HCT116 (cell line): ENCODE results near the gene KRT77. TPM values are rescaled to one million over a fixed set of nuclear protein-coding genes. Genes with fewer than 3 reads are reported as not detected.

Source experiments
- ATAC-seq: fragments of 200-7000 bp; cut with Tn5 transposase; 2 replicates; pipeline ENCODE4 v1.9.1; 2020; ENCODE audit warnings: mild to moderate bottlenecking, moderate library complexity
- BruUV-seq: library from RNA; stranded (reverse); fragments of 400-500 nt; replicated peaks from 2 replicates; lab custom pipeline; 2021; lab: Mats Ljungman, UMichigan
- CTCF ChIA-PET: fragments of 300-600 bp; sonication (Branson Sonifier 250); formaldehyde crosslinking; loops from one replicate; lab custom pipeline; 2021; ENCODE audit warnings: antibody characterized with exemption; lab: Charles Lee
- POLR2A ChIA-PET: fragments of 300-600, 350-600 bp; sonication (Branson Sonifier 250); formaldehyde crosslinking; loops from one replicate; lab custom pipeline; 2021; ENCODE audit warnings: antibody characterized with exemption; lab: Charles Lee
- RAD21 ChIA-PET, 2 experiments: fragments of 300-600 bp; sonication (Branson Sonifier 250); formaldehyde crosslinking; loops; one replicate each; lab custom pipeline; 2023; ENCODE audit warnings: low total read pairs in 2 of 2; ENCODE audit not compliant: uncharacterized antibody in 2 of 2, unreplicated experiment in 2 of 2, low non-redundant PET in 1 of 2; lab: Charles Lee
- DNase-seq: peaks from one replicate; pipeline ENCODE4 v3.0.0-alpha.2; 2010; ENCODE audit warnings: low read depth, low spot score
- H2AFZ ChIP-seq: fragments of 200-600 bp; shearing (Covaris generic), sonication (generic); 2 replicates; pipeline ENCODE4 v1.6.1; 2017; ENCODE audit warnings: low read depth, mixed run types, mixed read lengths, antibody characterized with exemption, low read length; ENCODE audit not compliant: poor library complexity, severe bottlenecking
- H3K27ac ChIP-seq: 2 replicates; pipeline ENCODE4 v1.5.1; 2012; ENCODE audit warnings: low read depth, low read length
- H3K27me3 ChIP-seq: fragments of 200-600 bp; sonication (generic); 2 replicates; pipeline ENCODE4 v1.6.1; 2016; ENCODE audit warnings: mixed run types, low read length, mixed read lengths; ENCODE audit not compliant: insufficient read depth
- H3K36me3 ChIP-seq, 2 experiments: fragments of 200-500 bp in 1 of 2; fragments of 200-600 bp in 1 of 2; sonication (Bioruptor generic) in 1 of 2; sonication (generic) in 1 of 2; 2 replicates each; pipeline versions ENCODE4 v1.5.1 to v1.6.1; 2014 to 2016; ENCODE audit warnings: low read length in 2 of 2, inconsistent platforms in 1 of 2, mixed read lengths in 1 of 2, mixed run types in 1 of 2; ENCODE audit not compliant: insufficient read depth in 2 of 2, control insufficient read depth in 1 of 2
- H3K4me1 ChIP-seq, 2 experiments: fragments of 200-600 bp in 1 of 2; sonication (generic) in 1 of 2; 2 replicates each; pipeline versions ENCODE4 v1.5.1 to v1.6.1; 2012 to 2017; ENCODE audit warnings: low read length in 2 of 2, inconsistent platforms in 1 of 2, mild to moderate bottlenecking in 1 of 2, mixed read lengths in 1 of 2, mixed run types in 1 of 2, moderate library complexity in 1 of 2; ENCODE audit not compliant: insufficient read depth in 2 of 2, control insufficient read depth in 1 of 2
- H3K4me2 ChIP-seq: fragments of 200-600 bp; sonication (generic); 2 replicates; pipeline ENCODE4 v1.6.1; 2017; ENCODE audit warnings: mixed run types, low read length, mixed read lengths
- H3K4me3 ChIP-seq, 2 experiments: fragments of 200-600 bp in 1 of 2; sonication (generic) in 1 of 2; replicated peaks in 1 of 2; 2 replicates each; pipeline ENCODE4 v1.5.1; 2011 to 2016; ENCODE audit warnings: low read length in 2 of 2, control low read depth in 1 of 2, low read depth in 1 of 2, mild to moderate bottlenecking in 1 of 2, mixed read lengths in 1 of 2, mixed run types in 1 of 2
- H3K79me2 ChIP-seq: fragments of 200-600 bp; sonication (generic); 2 replicates; pipeline ENCODE4 v1.6.1; 2017; ENCODE audit warnings: mild to moderate bottlenecking, mixed run types, low read length, moderate library complexity, mixed read lengths; ENCODE audit not compliant: insufficient read depth
- H3K9ac ChIP-seq: fragments of 200-600 bp; sonication (generic); 2 replicates; pipeline ENCODE4 v1.6.1; 2016; ENCODE audit warnings: low read length, mixed read lengths
- H3K9me2 ChIP-seq: fragments of 200-600 bp; sonication (generic), shearing (Covaris generic); 2 replicates; pipeline ENCODE4 v1.6.1; 2017; ENCODE audit warnings: mixed run types, mild to moderate bottlenecking, moderate library complexity; ENCODE audit not compliant: insufficient read depth
- H3K9me3 ChIP-seq, 2 experiments: fragments of 200-500 bp in 1 of 2; fragments of 200-600 bp in 1 of 2; sonication (Bioruptor generic) in 1 of 2; sonication (generic) in 1 of 2; 2 replicates each; pipeline ENCODE4 v1.6.1; 2014 to 2017; ENCODE audit warnings: low read length in 2 of 2, mixed read lengths in 2 of 2, inconsistent platforms in 1 of 2, low read depth in 1 of 2, mild to moderate bottlenecking in 1 of 2, mixed run types in 1 of 2, moderate library complexity in 1 of 2; ENCODE audit not compliant: control insufficient read depth in 1 of 2, insufficient read depth in 1 of 2
- H4K20me1 ChIP-seq: fragments of 200-600 bp; sonication (generic), shearing (Covaris generic); 2 replicates; pipeline ENCODE4 v1.6.1; 2017; ENCODE audit warnings: mixed run types, mild to moderate bottlenecking, moderate library complexity; ENCODE audit not compliant: insufficient read depth
- CBX3 ChIP-seq: IDR thresholded peaks from 2 replicates; pipeline ENCODE4 v1.6.1; 2012; ENCODE audit warnings: low read depth
- CEBPB ChIP-seq: IDR thresholded peaks from 2 replicates; pipeline ENCODE4 v1.6.1; 2012; ENCODE audit warnings: low read depth
- EGR1 ChIP-seq: IDR thresholded peaks from 2 replicates; pipeline ENCODE4 v1.6.1; 2012; ENCODE audit warnings: low read depth
- EZH2 ChIP-seq: fragments of 200-600 bp; sonication (generic); IDR thresholded peaks from 2 replicates; pipeline ENCODE4 v1.6.1; 2017; ENCODE audit warnings: antibody characterized with exemption, mixed run types
- FOSL1 ChIP-seq: IDR thresholded peaks from 2 replicates; pipeline ENCODE4 v1.6.1; 2012; ENCODE audit warnings: low read depth
- JUND ChIP-seq: IDR thresholded peaks from 2 replicates; pipeline ENCODE4 v1.6.1; 2012
- POLR2AphosphoS5 ChIP-seq: IDR thresholded peaks from 2 replicates; pipeline ENCODE4 v1.6.1; 2011; ENCODE audit warnings: mild to moderate bottlenecking, low read depth, low read length, moderate library complexity
- TCF7L2 ChIP-seq: IDR thresholded peaks from 2 replicates; pipeline ENCODE4 v1.7.0; 2011; ENCODE audit warnings: borderline replicate concordance, inconsistent platforms; ENCODE audit not compliant: insufficient read depth, insufficient read length; ENCODE audit errors: extremely low read depth
- ZNF274 ChIP-seq: fragments of 200-500 bp; sonication (Bioruptor generic); IDR thresholded peaks from 2 replicates; pipeline ENCODE4 v1.6.1; 2014; ENCODE audit warnings: mild to moderate bottlenecking, low read depth, low read length, inconsistent platforms
- intact Hi-C: fragments of 100-400 bp; cut with micrococcal nuclease; formaldehyde crosslinking; loops from 2 replicates; pipeline ENCODE4 v1.10.0; 2022
- total RNA-seq: library from RNA; stranded (reverse); gene quantifications from one replicate; pipeline ENCODE4 v1.2.1, GENCODE V29; 2021; ENCODE audit not compliant: unreplicated experiment
- TF ChIP-seq, protein P1 (sequence below): IDR thresholded peaks from 2 replicates; pipeline ENCODE4 v1.6.1; 2012
- TF ChIP-seq, protein P2 (sequence below): IDR thresholded peaks from 2 replicates; pipeline ENCODE4 v1.6.1; 2011; ENCODE audit warnings: mild to moderate bottlenecking, low read length, moderate library complexity; ENCODE audit not compliant: insufficient replicate concordance; ENCODE audit errors: extremely low read depth
- TF ChIP-seq, protein P3 (sequence below): IDR thresholded peaks from 2 replicates; pipeline ENCODE4 v1.6.1; 2012
- TF ChIP-seq, protein P4 (sequence below): IDR thresholded peaks from 2 replicates; pipeline ENCODE4 v1.6.1; 2012; ENCODE audit warnings: low read depth

KRT77 gene
- total RNA-seq, 1 experiment from 2014 or later: not detected

DNA sequence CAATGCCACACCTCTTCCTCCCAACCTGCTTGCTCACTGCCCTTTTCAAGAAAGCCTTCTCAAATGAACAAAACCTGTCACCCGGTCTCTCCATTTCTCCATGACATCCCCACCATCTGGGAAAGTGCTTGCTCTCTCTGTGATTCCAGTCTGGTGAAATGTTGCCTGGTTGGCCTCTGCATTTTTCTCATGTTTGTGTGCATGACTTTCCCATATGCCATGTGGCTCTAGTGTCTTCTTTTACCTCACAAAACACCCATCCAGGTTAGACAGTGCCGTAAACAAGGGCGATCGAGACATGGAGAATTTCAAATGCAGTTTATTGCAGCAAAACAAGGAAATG is 28.9 kb downstream of the KRT77 start (continued):
- TF ChIP-seq CBX3 (no peak), TCF7L2 (no peak)
- TF ChIP-seq, protein P1, sequence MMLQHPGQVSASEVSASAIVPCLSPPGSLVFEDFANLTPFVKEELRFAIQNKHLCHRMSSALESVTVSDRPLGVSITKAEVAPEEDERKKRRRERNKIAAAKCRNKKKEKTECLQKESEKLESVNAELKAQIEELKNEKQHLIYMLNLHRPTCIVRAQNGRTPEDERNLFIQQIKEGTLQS: no peak

DNA sequence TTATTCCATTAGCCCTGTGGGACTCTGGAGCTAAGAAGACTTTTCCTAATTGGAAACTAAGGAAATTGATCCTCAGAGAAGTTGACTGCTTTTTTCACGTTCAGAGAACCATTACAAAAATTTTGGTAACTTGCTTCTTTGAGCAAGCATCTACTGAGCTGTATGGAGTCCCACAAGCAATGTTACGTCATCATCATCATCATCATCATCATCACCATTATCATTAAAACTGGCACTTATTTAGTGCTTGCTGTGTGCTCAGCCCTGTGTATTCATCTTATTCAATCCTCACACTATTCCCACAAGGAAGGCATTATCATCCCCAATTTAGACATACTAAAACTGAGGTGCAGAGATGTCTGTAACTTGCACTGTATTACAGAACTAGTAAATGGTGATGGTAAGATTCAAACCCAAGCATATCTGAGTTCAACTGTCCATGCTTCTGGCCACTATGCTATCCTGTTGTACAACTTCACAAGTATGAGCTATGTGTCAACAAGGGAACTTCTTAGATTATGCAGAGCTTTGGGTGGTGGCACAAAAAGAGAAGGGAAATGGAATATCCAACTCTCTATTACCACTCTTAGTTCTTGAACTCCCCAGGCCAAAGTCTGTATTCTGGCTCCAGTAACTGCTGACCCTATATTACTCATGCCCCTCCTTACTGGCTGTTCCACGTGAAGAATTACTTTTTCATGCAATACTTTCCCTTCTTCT is 29.5 kb downstream of the KRT77 start:
- H3K9me3 ChIP-seq: no peaks in the 10 kb centered on the region
- H2AFZ ChIP-seq: no peak overlapping the region
- no peak for ATAC-seq
- no peaks in the 10 kb centered on the region for H3K79me2 ChIP-seq
- TF ChIP-seq JUND: no peak
- no peak for TF ChIP-seq CEBPB
- TF ChIP-seq POLR2AphosphoS5: no peak
- TF ChIP-seq ZNF274: no peak
- TF ChIP-seq, protein P2, sequence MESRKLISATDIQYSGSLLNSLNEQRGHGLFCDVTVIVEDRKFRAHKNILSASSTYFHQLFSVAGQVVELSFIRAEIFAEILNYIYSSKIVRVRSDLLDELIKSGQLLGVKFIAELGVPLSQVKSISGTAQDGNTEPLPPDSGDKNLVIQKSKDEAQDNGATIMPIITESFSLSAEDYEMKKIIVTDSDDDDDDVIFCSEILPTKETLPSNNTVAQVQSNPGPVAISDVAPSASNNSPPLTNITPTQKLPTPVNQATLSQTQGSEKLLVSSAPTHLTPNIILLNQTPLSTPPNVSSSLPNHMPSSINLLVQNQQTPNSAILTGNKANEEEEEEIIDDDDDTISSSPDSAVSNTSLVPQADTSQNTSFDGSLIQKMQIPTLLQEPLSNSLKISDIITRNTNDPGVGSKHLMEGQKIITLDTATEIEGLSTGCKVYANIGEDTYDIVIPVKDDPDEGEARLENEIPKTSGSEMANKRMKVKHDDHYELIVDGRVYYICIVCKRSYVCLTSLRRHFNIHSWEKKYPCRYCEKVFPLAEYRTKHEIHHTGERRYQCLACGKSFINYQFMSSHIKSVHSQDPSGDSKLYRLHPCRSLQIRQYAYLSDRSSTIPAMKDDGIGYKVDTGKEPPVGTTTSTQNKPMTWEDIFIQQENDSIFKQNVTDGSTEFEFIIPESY: no peak
- TF ChIP-seq, protein P3, sequence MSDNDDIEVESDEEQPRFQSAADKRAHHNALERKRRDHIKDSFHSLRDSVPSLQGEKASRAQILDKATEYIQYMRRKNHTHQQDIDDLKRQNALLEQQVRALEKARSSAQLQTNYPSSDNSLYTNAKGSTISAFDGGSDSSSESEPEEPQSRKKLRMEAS: no peak
- no peak for TF ChIP-seq FOSL1
- TF ChIP-seq EGR1: no peak
- no peak for TF ChIP-seq EZH2
- TF ChIP-seq, protein P1: no peak
- TF ChIP-seq, protein P4, sequence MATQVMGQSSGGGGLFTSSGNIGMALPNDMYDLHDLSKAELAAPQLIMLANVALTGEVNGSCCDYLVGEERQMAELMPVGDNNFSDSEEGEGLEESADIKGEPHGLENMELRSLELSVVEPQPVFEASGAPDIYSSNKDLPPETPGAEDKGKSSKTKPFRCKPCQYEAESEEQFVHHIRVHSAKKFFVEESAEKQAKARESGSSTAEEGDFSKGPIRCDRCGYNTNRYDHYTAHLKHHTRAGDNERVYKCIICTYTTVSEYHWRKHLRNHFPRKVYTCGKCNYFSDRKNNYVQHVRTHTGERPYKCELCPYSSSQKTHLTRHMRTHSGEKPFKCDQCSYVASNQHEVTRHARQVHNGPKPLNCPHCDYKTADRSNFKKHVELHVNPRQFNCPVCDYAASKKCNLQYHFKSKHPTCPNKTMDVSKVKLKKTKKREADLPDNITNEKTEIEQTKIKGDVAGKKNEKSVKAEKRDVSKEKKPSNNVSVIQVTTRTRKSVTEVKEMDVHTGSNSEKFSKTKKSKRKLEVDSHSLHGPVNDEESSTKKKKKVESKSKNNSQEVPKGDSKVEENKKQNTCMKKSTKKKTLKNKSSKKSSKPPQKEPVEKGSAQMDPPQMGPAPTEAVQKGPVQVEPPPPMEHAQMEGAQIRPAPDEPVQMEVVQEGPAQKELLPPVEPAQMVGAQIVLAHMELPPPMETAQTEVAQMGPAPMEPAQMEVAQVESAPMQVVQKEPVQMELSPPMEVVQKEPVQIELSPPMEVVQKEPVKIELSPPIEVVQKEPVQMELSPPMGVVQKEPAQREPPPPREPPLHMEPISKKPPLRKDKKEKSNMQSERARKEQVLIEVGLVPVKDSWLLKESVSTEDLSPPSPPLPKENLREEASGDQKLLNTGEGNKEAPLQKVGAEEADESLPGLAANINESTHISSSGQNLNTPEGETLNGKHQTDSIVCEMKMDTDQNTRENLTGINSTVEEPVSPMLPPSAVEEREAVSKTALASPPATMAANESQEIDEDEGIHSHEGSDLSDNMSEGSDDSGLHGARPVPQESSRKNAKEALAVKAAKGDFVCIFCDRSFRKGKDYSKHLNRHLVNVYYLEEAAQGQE: no peak
- CTCF ChIA-PET: interaction anchor here (1.5 to 1.6 kb wide), 2 partner anchors 197 to 302 kb away, joined by 3 to 4 read pairs; no protein-coding TSS in a partner anchor
- RAD21 ChIA-PET: no interaction called here
- intact Hi-C loops: no loop called here
- peaks cover 18% of the 10 kb centered on the region for H3K27me3 ChIP-seq
- H3K4me1 ChIP-seq: peaks cover 0 to 23% of the 10 kb centered on the region in 2 experiments; a peak in 2 of 4 replicates
- H3K36me3 ChIP-seq: no peaks in the 10 kb centered on the region
- BruUV-seq: no TSS peak
- no peak overlapping the region for H3K27ac ChIP-seq
- POLR2A ChIA-PET: no interaction called here
- H4K20me1 ChIP-seq: no peaks in the 10 kb centered on the region
- no peak overlapping the region for H3K4me3 ChIP-seq
- H3K9ac ChIP-seq: no peak overlapping the region
- H3K4me2 ChIP-seq: no peak overlapping the region
- DNase-seq: no peak
- H3K9me2 ChIP-seq: no peaks in the 10 kb centered on the region
